ENCODE results near the gene IFITM5.

DNA sequence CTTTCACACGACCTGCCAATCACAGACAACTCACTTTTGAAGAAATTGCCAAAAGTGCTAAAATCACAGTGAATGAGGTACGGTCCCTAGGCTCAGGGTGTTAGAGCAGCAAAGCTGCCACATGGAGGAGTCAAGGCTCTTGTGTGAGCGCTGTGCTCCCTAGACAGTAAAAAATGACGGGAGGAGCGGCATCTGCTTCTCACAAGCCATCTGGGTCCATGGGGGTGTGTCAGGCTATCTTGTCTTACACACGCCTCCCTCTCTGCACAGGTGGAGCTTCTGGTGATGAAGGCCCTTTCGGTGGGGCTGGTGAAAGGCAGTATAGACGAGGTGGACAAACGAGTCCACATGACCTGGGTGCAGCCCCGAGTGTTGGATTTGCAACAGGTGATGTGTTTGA is 47.8 kb downstream of the IFITM5 start:
- TF ChIP-seq, protein P1, sequence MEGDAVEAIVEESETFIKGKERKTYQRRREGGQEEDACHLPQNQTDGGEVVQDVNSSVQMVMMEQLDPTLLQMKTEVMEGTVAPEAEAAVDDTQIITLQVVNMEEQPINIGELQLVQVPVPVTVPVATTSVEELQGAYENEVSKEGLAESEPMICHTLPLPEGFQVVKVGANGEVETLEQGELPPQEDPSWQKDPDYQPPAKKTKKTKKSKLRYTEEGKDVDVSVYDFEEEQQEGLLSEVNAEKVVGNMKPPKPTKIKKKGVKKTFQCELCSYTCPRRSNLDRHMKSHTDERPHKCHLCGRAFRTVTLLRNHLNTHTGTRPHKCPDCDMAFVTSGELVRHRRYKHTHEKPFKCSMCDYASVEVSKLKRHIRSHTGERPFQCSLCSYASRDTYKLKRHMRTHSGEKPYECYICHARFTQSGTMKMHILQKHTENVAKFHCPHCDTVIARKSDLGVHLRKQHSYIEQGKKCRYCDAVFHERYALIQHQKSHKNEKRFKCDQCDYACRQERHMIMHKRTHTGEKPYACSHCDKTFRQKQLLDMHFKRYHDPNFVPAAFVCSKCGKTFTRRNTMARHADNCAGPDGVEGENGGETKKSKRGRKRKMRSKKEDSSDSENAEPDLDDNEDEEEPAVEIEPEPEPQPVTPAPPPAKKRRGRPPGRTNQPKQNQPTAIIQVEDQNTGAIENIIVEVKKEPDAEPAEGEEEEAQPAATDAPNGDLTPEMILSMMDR (IDR thresholded peaks at IDR 0.05), result no peak
- no peak for TF ChIP-seq EZH2 (IDR thresholded peaks at IDR 0.05; ENCODE audit: borderline replicate concordance, insufficient read depth, low read depth, low read length, poor library complexity, severe bottlenecking)
